GM10847 (cell line): ENCODE data around the gene CHKB.

Experiments used
- POLR2A ChIP-seq: IDR thresholded peaks from 2 replicates; pipeline ENCODE4 v1.6.1; 2011; ENCODE audit not compliant: insufficient read length; ENCODE audit errors: extremely low read depth

The CHKB gene

GRCh38 chr22:50560034-50560433 is 22.6 kb downstream of the CHKB start:
- no peak for TF ChIP-seq POLR2A

GRCh38 chr22:50556703-50557102 is 25.9 kb downstream of the CHKB start:
- no peak for TF ChIP-seq POLR2A

- TF ChIP-seq POLR2A: no peak
These were observed 29.3 kb downstream of the CHKB start for GRCh38 chr22:50553310-50553709.

DNA sequence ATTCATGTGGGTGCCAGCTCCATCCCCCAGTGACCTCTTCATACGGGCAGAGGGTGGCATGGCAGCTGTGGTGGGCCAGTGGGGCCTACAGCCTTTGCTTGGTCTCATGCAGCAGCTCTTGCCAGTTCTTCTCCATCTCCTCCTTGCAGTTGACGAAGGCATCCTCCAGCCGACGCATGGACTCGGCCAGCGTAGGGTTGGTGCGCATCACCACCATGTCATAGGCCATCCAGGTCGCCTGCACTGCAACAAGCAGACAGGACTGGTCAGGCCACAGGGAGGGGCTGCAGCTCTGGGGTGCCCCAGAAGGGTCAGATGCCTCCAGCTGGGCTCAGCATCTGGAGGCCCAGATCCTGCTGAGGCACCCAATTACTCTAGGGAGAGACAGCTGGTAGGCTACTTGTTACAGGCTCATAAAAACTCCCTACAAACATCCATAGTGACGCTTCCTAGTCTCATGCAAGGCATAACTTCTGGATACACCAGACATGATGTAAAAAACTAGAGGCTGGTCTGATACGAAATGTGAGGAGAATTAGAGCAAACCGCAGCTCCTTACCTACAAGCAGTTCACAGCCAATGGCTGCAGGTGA is 31.4 kb downstream of the CHKB start:
- TF ChIP-seq POLR2A: no peak

GRCh38 chr22:50550395-50550794 is 32.3 kb downstream of the CHKB start:
- no peak for TF ChIP-seq POLR2A

DNA sequence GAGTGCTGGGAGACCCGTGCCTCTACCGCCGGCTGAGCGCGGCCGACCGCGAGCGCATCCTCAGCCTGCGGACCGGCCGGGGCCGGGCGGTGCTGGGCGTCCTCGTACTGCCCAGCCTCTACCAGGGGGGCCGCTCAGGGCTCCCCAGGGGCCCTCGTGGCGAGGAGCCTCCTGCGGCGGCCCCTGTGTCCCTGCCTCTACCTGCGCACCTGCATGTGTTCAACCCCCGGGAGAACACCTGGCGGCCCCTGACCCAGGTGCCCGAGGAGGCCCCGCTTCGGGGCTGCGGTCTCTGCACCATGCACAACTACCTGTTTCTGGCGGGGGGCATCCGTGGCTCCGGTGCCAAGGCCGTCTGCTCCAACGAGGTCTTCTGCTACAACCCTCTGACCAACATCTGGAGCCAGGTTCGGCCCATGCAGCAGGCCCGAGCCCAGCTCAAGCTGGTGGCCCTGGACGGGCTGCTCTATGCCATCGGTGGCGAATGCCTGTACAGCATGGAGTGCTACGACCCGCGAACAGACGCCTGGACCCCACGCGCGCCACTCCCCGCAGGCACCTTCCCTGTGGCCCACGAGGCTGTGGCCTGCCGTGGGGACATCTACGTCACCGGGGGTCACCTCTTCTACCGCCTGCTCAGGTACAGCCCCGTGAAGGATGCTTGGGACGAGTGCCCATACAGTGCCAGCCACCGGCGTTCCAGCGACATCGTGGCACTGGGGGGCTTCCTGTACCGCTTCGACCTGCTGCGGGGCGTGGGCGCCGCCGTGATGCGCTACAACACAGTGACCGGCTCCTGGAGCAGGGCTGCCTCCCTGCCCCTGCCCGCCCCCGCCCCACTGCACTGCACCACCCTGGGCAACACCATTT is 33.5 kb downstream of the CHKB start:
- TF ChIP-seq POLR2A: no peak

DNA sequence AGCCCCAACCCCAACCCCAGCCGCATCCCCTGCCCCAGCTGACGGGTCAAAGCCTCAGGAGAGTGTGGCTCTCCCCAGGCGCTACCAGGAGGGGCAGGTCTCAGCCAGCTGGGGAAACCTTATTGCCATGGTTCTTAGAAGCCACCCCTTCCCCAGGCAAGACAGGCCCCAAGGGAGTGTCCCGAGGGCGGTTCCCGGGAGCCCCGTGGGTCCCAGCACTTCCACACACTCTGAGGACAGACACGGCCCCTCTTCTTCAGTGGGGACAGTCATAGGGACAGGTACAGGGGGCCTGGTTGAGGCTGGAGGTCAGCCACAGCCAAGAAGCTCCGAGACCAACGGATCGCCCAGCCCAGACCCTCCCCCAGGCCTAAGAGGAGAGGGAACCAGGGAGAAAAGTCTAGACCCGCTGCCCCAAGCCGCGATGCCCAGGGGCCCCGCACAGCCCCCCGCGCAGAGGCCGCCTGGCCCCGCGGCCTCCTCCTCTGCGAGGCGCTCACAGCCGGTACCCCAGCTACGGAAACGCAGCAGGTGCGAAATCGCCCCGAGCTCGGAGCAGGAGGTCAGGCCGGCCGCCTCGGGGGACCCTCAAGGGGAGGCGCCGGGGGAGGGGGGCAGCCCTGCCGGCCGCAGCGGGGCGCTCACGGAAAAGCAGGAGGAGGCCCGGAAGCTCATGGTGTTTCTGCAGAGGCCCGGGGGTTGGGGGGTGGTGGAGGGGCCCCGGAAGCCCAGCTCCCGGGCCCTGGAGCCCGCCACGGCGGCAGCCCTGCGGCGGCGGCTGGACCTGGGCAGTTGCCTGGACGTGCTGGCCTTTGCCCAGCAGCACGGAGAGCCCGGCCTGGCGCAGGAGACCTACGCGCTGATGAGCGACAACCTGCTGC is 34.4 kb downstream of the CHKB start:
- TF ChIP-seq POLR2A: no peak

DNA sequence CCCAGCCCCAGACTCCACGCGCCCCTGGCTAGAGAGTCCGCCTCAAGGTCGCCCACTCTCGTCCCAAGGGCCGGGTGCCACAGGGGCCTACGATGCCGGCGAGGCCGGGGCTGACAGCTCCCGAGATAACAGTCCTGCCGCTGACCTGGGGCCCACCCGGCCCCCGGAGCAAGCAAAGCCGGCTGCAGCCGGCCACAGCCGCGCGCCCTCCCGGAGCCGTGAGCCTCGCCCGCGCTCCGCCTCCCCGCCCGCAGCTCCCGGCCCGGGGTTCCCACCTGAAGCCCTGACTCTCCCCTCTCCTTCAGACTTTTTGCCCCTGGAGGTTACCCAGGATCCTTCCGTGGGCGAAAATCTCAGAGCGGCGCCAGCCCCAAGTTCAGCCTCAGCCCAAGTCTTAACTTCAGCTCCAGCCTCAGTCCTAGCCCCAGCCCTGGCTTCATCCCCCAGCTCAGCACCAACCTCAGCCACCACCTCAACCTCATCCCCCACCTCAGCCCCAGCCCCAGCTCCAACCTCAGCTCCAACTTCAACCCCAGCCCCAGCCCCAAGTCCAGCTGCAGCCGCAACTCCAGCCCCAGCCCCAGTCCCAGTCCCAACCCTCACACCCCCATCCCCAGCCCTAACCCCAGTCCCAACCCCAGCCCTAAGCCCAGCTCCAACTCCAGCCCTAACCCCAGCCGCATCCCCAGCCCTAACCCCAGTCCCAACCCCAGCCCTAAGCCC is 35.2 kb downstream of the CHKB start:
- no peak for TF ChIP-seq POLR2A

- TF ChIP-seq POLR2A: no peak
These were observed 36.1 kb downstream of the CHKB start for GRCh38 chr22:50546326-50547262.

DNA sequence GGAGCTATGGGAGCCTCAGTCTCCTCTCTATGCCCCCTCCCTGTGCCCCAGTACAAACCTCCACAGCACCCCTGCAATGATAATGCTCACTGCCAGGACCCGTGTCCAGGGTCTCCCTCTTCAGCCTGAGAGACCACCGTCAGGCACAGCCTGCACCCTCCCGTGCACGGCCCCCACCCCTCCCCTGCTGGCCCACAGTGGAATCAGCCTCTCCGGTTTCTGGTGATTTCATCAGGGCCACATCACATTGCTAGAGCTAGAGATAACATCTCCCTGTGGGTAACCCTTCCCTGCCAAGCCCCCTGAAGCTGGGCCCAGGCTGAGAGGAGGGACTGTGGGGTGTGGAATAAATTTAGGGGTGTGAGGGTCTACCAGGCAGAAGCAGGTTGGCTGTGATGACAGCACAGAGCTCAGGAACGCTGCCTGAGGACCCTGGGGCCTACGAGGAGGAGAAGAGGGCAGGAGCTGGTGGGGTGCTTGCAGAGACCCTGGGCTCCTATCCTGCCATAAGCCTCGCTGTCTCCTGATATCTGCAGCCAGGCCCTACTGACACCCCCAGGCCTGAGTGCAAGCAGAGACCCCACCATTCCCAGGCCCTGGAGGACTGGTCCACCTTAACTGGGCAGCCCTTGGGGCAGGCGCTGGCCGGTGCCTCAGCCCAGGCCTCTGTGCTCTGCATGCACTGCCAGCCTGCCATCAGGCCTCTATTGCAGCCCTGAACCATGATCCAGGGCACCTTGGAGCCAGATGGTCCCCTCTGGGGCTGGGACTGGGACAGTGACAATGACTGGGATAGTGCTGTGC is 36.9 kb downstream of the CHKB start, which contains the start of gene KLHDC7B:
KLHDC7B (plus strand) TSS at position 378 of the 804 bp plus-strand sequence; CDS start at position 723, 345 bp downstream.
- TF ChIP-seq POLR2A: no peak

DNA sequence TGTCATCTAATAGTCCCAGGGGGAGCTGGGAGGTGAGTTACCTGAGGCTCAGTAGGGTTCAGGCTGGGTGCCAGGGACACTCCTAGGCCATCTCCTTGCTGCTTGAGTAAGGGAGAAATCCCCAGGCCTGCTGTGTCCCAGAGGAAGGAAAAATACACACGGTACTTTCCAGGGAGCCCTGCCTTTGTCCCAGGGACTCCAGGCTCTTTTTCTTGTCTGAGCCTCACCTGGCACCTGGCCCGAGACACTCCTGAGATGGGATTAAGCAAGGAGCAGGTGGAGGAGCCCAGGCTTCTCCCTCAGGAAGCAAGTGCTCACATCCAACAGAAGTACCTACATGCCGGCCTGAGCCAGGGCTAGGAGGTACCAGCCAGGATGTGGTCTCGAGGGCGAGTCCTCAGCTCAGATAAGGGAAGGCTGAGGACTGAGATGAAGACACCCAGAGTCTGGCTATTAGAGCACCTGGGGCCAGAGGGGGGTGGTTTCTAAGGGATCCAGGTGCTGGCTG is 37.8 kb downstream of the CHKB start:
- TF ChIP-seq POLR2A: no peak

- TF ChIP-seq POLR2A: no peak
These were observed 38.4 kb downstream of the CHKB start for GRCh38 chr22:50544078-50544745.
